Parathyroid adenoma (tissue), 2 donors: ENCODE measurements around the gene DMRTA1.
"Not testable (repeated sequence)": the region's sequence is repeated elsewhere in the genome, so short reads cannot be mapped to it uniquely, and the experiment has no call there.

ENCODE experiments used
- H2AFZ ChIP-seq: fragments of 300-600 bp; sonication (generic); one replicate; pipeline ENCODE4 v1.7.0; 2017; ENCODE audit warnings: antibody characterized with exemption, mild to moderate bottlenecking
- H3K27ac ChIP-seq: fragments of 300-600 bp; sonication (generic); one replicate; pipeline ENCODE4 v1.7.0; 2017
- H3K27me3 ChIP-seq: fragments of 300-600 bp; sonication (generic); one replicate; pipeline ENCODE4 v1.7.0; 2017; ENCODE audit warnings: low read length; ENCODE audit not compliant: control insufficient read depth, insufficient read depth
- H3K36me3 ChIP-seq: fragments of 300-600 bp; sonication (generic); one replicate; pipeline ENCODE4 v1.7.0; 2017; ENCODE audit warnings: low read length; ENCODE audit not compliant: control insufficient read depth, insufficient read depth
- H3K4me1 ChIP-seq: fragments of 300-600 bp; sonication (generic); one replicate; pipeline ENCODE4 v1.7.0; 2017; ENCODE audit warnings: control low read depth
- H3K4me2 ChIP-seq: fragments of 300-600 bp; sonication (generic); one replicate; pipeline ENCODE4 v1.7.0; 2017; ENCODE audit warnings: low read length
- H3K4me3 ChIP-seq: fragments of 300-600 bp; sonication (generic); one replicate; pipeline ENCODE4 v1.7.0; 2017; ENCODE audit warnings: low read depth, low read length
- H3K79me2 ChIP-seq: fragments of 300-600 bp; sonication (generic); one replicate; pipeline ENCODE4 v1.7.0; 2017; ENCODE audit warnings: control low read depth
- H3K9ac ChIP-seq: fragments of 300-600 bp; sonication (generic); one replicate; pipeline ENCODE4 v1.7.0; 2017; ENCODE audit warnings: mild to moderate bottlenecking
- H3K9me3 ChIP-seq: fragments of 300-600 bp; sonication (generic); one replicate; pipeline ENCODE4 v1.7.0; 2017; ENCODE audit warnings: low read length; ENCODE audit not compliant: control insufficient read depth
- CTCF ChIP-seq: fragments of 300-600 bp; sonication (generic); IDR thresholded peaks from one replicate; pipeline ENCODE4 v1.7.0; 2017; ENCODE audit warnings: antibody characterized with exemption, mild to moderate bottlenecking
- donor health status: primary hyperparathyroidism.

Gene DMRTA1

GRCh38 chr9:22427226-22427880 is 19.3 kb upstream of the DMRTA1 start:
- Histone ChIP-seq H2AFZ (no peak overlapping the region), H3K36me3 (no peaks in the 10 kb centered on the region), H3K4me2 (no peak overlapping the region), H3K27me3 (no peaks in the 10 kb centered on the region), H3K4me3 (no peak overlapping the region), H3K9me3 (no peaks in the 10 kb centered on the region), H3K9ac (no peak overlapping the region), H3K4me1 (no peaks in the 10 kb centered on the region), H3K27ac (no peak overlapping the region), H3K79me2 (no peaks in the 10 kb centered on the region)
- no peak for TF ChIP-seq CTCF

GRCh38 chr9:22433691-22434090 is 12.9 kb upstream of the DMRTA1 start:
- TF ChIP-seq CTCF = no peak
- Histone ChIP-seq H3K4me1 (no peaks in the 10 kb centered on the region), H3K9me3 (no peaks in the 10 kb centered on the region), H3K79me2 (no peaks in the 10 kb centered on the region), H3K9ac (no peak overlapping the region), H3K36me3 (no peaks in the 10 kb centered on the region), H2AFZ (no peak overlapping the region), H3K4me3 (no peak overlapping the region), H3K27ac (no peak overlapping the region), H3K27me3 (no peaks in the 10 kb centered on the region), H3K4me2 (no peak overlapping the region)

- H3K9me3 ChIP-seq, H3K4me3 ChIP-seq, H3K4me1 ChIP-seq, H2AFZ ChIP-seq, H3K9ac ChIP-seq, H3K36me3 ChIP-seq, H3K79me2 ChIP-seq, H3K4me2 ChIP-seq, H3K27me3 ChIP-seq, H3K27ac ChIP-seq: not testable (repeated sequence)
Observed at GRCh38 chr9:22435252-22435651, 11.4 kb upstream of the DMRTA1 start.

GRCh38 chr9:22437461-22438067 is 9.1 kb upstream of the DMRTA1 start:
- H3K9ac ChIP-seq, H3K79me2 ChIP-seq, H3K4me2 ChIP-seq, H3K27me3 ChIP-seq, H3K9me3 ChIP-seq, H3K36me3 ChIP-seq, H3K27ac ChIP-seq, H2AFZ ChIP-seq, H3K4me1 ChIP-seq, H3K4me3 ChIP-seq: not testable (repeated sequence)

- H3K9me3 ChIP-seq = no peaks in the 10 kb centered on the region
- H2AFZ ChIP-seq = no peak overlapping the region
- TF ChIP-seq CTCF = no peak
- H3K27ac ChIP-seq = no peak overlapping the region
- no peaks in the 10 kb centered on the region for H3K36me3 ChIP-seq
- no peaks in the 10 kb centered on the region for H3K27me3 ChIP-seq
- H3K4me1 ChIP-seq = no peaks in the 10 kb centered on the region
- H3K4me2 ChIP-seq = no peak overlapping the region
- no peaks in the 10 kb centered on the region for H3K79me2 ChIP-seq
- H3K4me3 ChIP-seq = no peak overlapping the region
- H3K9ac ChIP-seq = no peak overlapping the region
Observed at GRCh38 chr9:22440841-22441240, 5.8 kb upstream of the DMRTA1 start.
